RKO (cell line): Measurements from ENCODE around the gene ZBTB20.

Source experiments
- DNase-seq: peaks from one replicate; pipeline ENCODE4 v3.0.0-alpha.2; 2016; ENCODE audit warnings: low spot score

Gene ZBTB20

DNA sequence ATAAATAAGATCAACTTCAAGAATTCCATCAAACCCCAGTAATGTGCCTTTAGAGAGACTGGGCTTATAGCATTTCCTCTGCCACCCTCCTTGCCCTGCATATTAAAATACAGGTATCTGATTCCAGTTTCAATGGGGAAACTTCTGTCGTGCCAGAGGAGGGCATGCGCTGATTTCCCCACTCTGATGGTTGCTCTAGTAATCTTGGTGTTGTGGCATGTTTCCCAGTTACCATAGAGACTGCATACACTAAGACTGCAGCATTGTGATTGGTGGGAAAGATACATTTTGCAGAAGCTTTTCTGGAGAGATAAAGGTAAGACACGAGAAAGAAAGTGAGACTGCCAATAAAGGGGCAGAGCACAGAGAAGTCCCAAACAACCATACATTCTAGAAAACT is 627.7 kb downstream of the ZBTB20 start:
- no peak for DNase-seq

DNA sequence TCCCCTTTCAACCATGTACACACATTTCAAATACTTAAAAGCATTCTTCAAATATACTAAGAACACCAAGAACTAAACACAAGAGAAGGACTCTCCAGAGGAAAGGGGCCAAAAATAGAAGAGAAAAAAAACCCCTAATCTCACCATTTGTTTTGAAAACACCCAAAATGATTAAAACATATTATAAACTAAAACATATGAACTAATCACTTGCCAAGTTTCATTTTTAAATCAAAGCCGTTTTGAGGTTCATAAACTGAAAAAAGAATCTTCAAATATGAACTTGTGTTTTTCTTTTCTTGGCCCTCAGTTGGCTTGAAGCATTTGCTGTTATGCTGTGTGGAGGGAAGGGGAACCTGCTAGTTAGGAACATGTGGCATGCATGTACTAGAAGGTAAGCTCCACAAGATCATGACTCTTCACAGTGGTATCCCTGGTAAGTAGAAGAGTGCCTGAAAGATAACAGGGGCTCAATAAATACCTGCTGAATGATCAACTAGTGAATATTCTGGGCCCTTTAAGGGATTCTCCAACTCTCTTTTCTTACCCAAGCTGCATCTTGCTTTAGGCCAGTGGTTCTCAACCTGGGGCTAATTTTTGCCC is 628.8 kb downstream of the ZBTB20 start:
- DNase-seq: no peak

DNA sequence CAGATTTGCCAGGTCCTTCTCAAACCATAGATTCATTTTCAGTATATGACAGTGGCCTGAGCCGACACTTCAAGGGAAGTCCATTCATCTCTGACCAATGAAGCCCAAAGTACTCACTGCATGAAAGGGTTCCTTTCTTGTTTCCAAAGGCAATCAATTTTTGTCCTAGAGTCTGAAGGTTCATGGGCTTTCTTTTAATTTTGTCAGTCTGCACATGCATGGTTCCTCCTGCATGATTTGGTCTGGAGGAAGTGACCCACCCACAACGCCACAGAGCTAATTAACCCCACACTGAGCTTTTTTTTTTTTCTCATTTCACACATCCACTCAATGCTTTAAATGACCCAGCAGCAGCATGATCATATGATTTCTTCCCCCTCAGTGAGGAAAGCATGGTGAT is 636.9 kb downstream of the ZBTB20 start:
- DNase-seq: no peak

- DNase-seq: no peak
Measured at GRCh38 chr3:114509756-114510155, 637.3 kb downstream of the ZBTB20 start.

DNA sequence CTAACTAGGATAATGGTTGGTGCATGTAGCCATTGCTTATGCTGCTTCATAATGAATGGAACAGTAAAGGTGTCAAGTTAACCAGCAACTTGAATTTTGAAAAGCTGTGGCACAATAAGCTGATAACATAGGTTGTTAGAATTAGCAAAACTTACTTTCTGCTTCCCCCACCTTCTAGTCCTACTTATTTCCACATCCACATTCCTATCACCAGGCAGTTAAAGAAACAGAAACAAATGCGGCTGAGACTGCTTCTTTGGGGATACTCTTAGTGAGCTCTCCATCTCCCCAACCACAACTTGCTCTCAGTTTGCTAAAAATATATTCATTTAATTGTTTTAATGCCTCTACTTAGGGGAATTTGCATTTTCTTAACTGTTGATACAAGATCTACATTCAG is 638.1 kb downstream of the ZBTB20 start:
- DNase-seq: no peak

- no peak for DNase-seq
Measured at GRCh38 chr3:114508208-114508607, 638.9 kb downstream of the ZBTB20 start.

DNA sequence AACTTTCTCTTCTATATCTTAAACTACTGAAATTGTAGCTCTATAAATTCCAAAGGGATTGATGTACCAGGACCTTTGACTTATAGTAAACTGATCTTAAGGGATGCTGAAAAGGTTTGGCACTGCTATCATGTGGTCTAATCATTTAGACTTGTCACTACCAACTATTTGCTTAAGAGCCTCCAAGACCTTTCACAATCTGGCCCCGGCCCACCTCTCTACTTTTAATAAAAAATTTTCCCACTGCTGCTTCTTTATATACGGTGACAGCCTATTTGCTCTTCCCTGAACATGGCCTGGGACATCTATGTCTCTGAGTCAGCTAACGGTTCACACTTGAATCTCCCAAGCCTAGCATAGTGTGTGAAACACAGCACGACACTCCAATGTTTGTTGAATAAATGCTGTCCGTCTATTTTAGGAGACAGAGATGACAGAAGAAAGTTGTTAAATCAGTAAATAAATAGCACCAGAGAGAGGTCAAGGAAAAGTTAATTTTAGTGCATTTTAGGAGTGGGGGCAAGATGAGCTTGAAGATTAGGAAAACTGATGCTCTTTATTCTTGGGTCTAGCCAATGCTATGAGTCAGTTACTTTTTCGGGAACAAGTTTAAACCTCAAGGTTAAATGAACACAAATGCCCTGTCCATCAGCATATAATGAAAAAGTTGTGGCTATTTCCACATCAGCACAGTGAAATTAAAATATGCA is 640.3 kb downstream of the ZBTB20 start:
- DNase-seq: no peak

DNA sequence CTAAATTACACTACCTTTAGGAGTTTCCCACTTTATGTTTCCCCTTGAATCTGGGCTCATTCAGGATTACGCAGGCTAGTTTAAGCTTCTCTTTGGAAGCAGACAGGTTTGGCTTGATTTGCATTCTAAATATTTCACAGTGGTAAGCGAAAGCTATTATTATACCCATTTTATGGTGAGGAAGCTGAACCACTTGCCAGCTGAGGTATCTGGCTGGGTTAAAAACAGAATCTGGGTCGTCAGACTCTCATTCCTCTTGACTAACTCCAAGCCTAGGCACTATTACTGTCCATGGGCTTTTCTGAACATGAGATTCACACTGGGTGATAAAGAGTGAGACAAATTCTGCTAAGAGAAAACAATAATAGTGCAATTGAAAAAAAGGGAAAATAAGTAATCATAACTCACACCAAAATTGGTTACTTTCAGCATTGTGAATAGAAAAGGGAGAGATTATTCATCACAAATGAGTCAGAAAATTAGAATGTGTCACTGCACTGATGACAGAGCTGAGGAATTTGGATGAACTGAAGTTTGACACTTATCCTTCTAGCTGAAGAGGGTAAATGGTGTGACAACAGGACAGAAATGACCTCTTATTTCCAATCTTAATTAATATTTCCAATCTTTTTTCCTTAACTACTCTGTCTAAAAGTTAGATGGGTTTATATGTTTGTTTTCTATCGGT is 642.0 kb downstream of the ZBTB20 start:
- peak; percentile 75 for DNase-seq

GRCh38 chr3:114502204-114502603 is 644.9 kb downstream of the ZBTB20 start:
- no peak for DNase-seq

- DNase-seq: no peak
Measured at GRCh38 chr3:114499976-114500375, 647.1 kb downstream of the ZBTB20 start.

DNA sequence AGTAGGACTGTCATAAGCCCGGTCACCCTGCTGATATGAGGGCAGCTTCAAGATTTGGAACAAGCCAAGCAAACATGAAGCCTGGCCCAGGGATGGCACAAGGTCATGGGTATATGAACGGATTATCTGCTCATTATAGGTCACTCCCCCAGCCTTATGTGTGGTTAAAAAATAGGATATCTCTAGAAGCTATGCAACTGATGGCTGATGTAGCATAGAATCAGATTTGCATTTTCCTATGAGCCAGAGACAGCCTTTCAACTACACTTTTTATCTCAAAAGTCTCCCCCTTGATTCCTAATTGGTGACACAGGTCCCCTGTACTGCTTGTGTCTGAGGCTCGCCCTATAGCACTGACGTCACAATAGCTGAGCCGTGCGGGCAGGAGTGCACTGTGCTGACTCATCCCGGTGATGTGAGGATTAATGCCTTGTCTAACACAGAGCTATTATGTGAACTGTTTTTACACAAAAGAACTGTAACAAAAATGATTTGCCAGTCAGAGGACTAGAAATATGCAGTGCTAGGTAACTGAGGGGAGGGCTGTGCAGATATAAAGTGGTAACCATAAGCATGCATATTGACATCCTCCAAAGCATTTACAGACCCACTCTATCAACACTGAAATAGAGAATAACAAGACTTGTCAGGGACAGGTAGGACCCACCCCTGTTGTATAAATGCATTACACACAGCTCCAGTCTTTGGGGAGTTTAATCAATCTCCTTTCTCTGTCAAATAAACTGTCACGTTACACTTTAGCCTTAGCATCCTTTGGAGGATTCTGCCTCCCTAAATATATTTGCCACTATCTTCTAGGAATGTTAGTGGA is 648.3 kb downstream of the ZBTB20 start:
- peak; percentile 52 for DNase-seq

DNA sequence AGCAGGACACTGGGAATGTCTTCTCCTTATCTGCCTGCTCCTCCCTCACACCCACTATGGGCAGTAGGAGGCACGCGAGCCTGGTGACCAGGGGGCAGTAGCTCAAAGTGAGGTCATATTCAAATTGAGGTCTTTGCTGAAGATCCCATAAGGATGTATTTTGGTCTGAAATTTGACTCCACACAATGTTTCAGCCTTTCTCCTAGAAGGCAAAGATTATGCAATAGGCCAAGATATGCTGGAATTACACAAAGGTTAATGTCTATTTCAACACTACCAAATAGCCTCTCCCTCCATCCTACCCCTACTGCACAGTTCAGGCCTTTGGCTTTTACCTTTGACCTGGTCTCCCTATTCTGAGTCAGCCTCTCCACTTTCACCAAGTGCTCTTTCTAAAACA is 650.2 kb downstream of the ZBTB20 start:
- no peak for DNase-seq

DNA sequence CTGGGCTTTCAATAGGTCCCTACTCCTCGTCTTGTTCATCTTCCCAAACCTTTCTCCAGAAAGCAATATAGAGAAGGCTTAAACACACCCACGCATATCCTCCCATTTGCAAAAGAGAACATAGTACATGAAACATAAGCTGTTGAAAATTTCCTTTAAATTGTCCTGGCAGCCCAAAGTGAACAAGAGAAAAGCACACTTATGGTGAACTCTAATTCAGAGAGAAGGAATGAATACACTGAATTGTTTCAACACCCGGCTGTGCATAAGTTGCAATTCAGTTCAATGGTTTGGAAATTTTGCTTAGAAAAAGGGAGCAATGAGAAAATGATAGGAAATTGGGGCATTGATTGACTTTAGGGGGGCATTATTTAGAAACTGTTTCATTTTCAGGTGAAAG is 650.6 kb downstream of the ZBTB20 start:
- DNase-seq: no peak

- DNase-seq: no peak
Measured at GRCh38 chr3:114496021-114496434, 651.1 kb downstream of the ZBTB20 start.

- DNase-seq: no peak
Measured at GRCh38 chr3:114494498-114494897, 652.6 kb downstream of the ZBTB20 start.

DNA sequence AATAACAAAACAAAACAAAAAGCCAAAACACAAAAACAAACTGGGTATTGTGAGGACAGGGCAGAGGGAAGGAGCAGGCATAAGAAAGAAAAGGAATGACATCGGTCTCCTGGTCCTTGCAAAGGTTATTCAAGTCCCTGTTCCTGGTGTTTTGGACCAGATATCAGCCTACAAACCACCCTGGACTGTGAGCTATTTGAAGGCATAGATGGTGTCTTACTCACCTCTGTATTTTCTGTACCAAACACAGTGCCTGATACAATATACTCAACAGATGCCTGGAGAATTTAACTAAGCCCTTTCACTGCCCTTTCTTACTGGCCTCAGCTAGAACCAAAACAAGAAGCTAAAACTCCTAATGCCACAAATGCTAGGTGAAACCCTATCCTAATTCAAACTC is 656.3 kb downstream of the ZBTB20 start:
- DNase-seq: no peak

DNA sequence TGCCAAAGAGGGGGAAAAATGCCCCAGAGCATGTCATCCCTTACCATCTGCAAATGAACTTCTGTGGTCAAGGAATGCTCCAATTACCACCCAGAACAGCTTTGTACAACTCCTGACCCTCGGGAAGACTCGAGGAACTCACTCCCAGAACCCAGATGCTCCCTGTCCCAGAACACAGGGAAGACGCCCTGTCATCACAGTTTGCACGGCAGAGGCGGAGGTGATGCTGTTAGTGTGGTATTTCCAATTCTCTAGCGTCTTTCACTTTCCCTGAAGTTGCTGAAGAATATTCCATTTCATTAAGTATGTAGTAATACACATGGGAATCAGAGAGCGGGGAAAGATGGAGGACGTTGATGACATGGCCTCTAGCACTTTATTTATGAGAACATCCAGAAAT is 659.6 kb downstream of the ZBTB20 start:
- no peak for DNase-seq

DNA sequence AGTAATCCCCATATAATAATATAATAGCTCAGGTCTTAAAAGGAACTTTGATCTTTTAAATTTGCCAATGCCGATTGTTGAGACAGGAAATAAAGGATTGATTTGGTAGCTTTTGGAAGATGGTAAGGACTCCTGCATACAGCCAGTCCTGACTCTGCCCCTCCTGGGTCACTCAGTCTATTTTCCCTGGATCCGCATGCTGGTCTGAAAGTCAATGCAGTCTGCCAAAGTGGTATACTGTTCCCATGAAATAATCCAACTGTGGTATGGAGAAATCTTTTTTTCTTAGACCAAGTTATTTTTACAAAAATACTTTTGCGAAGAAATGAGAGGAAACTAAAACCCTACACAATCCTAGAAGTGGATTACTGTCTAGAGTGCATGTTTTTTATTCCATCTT is 662.2 kb downstream of the ZBTB20 start:
- DNase-seq: no peak

DNA sequence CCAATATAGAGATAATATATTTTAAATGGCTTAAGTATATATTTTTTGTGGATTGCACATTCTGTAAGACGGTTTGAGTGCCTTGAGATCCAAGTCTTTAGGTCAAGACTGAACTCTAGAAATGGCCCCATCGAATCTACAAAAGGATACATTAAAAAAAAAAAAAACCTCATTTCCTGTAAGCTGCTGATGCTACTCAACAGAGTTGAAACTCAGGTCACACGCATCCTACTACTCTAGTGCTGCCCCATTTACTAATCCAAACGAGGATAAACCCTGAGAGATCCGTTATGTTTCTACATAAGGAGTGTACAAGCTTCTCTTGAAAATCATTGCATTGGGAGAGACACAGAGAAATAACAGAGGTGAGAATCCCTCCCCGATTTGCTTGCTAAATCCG is 666.0 kb downstream of the ZBTB20 start:
- DNase-seq: no peak

DNA sequence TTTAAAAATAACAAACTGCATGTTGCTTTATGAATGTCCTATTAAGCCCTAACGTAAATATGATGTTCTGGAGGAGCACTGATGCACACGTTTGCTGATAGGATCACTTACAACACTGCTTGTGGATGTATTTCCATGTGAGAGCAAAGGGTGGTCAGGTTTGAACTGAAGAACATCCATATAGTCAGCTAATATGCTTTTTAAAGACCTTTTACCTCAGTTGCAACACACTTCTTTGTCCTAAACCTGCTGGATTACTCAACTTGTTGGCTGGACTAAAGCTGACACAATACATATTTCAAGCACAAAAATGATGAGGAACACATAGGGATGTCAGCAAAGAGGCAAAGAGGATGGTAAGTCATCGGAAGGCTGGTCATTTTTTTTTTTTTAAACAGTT is 666.6 kb downstream of the ZBTB20 start:
- no peak for DNase-seq

DNA sequence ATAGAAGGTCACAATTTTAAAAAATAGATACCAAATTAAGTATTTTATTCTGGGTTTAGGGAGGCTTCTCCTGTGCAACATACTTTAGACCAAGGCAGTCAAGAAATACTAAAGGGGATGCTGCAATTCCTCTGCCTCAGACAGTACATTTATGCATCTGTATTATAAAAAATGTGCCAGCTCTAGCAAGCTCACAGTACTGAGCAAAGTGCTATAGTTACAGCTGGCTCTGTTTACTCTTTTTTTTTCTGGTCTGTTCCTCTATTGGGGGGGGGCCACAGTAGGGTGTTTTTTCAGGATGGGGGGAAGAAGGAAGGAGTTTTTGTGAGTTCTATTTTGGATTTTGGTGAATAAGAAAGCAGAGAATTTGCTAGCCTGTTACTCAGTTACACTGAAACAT is 668.3 kb downstream of the ZBTB20 start:
- DNase-seq: no peak

DNA sequence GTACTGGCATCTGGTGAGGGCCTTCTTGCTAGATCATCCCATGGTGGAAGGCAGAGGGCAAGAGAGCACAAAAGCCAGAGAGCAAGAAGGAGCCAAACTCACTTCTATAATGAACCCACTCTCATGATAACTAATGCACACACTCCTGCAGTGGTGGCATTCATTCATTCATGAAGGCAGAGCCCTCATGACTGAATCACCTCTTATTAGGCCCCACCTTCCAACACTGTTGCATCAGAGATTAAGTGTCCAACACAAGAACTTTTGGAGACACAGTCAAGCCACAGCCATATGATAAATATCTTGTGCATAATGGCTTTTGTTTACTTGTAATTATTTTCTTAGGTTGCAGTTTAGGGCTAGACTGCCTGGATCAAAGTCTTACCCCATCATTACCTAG is 670.6 kb downstream of the ZBTB20 start:
- DNase-seq: no peak

- no peak for DNase-seq
Measured at GRCh38 chr3:114471478-114471877, 675.6 kb downstream of the ZBTB20 start.
